Adrenal gland (tissue), 5 donors: Measurements from ENCODE around the gene CIRBP.

Source experiments
- POLR2A ChIP-seq, 2 donors: fragments of 450-650 bp; IDR thresholded peaks; one replicate each; pipeline ENCODE4 v1.6.1; 2017; ENCODE audit warnings: antibody characterized with exemption in 2 of 2, mild to moderate bottlenecking in 2 of 2, moderate library complexity in 1 of 2
- TF ChIP-seq, protein P1 (sequence below), 6 experiments: fragments of 450-650 bp in 4 of 6; fragments of 200-600 bp in 2 of 6; sonication (generic) in 1 of 6; IDR thresholded peaks; 1 replicate in 5 of 6; 2 replicates in 1 of 6; pipeline versions ENCODE4 v1.5.1 to v1.8.0; 2016 to 2021; ENCODE audit warnings: antibody characterized with exemption in 6 of 6, mild to moderate bottlenecking in 2 of 6, moderate library complexity in 1 of 6
- donor health status: DM: no; HTN: no; CAD: no.

DNA sequence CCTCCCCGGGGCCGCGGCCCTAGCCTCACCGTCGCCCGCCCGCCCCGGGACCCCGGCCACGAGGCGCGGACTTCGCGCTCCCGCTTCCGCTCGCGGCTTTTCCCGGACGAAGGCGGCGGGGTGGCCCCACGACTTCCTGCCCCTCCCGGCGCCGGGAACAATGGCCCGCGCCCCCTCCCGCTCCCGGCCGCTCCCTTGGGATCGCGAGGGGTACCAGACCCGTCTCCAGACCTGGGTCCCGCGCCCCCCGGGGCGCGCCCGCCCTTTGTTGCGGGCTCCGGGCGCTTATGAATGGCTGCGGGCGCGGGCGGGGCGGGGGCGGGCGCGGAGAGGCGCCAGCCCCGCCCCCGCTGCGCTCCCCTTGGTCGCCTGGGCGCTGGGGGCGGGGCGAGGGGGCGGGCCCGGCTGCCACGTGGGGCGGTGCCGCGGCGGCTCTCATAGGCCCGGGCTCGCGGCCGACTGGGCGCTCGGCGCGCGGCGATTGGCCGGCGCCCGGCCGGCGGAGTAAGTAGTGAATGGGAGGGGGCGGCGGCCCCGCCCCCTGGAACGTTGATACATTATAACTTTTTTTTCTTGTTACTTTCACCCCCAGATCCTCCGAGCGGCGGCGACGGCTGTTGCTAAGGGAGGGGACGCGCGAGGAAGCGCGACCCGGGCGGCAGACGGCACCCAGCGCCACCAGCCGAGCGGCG lies 19.7 kb upstream of the CIRBP start:
- TF ChIP-seq, protein P1, sequence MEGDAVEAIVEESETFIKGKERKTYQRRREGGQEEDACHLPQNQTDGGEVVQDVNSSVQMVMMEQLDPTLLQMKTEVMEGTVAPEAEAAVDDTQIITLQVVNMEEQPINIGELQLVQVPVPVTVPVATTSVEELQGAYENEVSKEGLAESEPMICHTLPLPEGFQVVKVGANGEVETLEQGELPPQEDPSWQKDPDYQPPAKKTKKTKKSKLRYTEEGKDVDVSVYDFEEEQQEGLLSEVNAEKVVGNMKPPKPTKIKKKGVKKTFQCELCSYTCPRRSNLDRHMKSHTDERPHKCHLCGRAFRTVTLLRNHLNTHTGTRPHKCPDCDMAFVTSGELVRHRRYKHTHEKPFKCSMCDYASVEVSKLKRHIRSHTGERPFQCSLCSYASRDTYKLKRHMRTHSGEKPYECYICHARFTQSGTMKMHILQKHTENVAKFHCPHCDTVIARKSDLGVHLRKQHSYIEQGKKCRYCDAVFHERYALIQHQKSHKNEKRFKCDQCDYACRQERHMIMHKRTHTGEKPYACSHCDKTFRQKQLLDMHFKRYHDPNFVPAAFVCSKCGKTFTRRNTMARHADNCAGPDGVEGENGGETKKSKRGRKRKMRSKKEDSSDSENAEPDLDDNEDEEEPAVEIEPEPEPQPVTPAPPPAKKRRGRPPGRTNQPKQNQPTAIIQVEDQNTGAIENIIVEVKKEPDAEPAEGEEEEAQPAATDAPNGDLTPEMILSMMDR (IDR thresholded peaks at IDR 0.05) = no peak
- peak; percentile 92 for TF ChIP-seq POLR2A (IDR thresholded peaks at IDR 0.05)
